HEK293 (cell line): Measurements from ENCODE around the gene SCGB1C2.

ENCODE experiments used
- CTCF ChIA-PET: fragments of 350-600 bp; formaldehyde crosslinking; extraction: SDS; loops from one replicate; lab custom pipeline; 2021; ENCODE audit warnings: antibody characterized with exemption; lab: Yijun Ruan, JAX
- POLR2A ChIA-PET: fragments of 300-600 bp; formaldehyde crosslinking; extraction: SDS; loops from one replicate; lab custom pipeline; 2020; ENCODE audit warnings: antibody characterized with exemption, inconsistent platforms; lab: Yijun Ruan, JAX
- H3K27ac ChIP-seq: fragments of 200-500 bp; sonication (Bioruptor generic); 2 replicates; pipeline ENCODE4 v1.5.1; 2014; ENCODE audit warnings: low read depth, low read length, control low read depth, inconsistent platforms; ENCODE audit errors: extremely low read depth
- H3K36me3 ChIP-seq, 2 experiments: fragments of 200-500 bp in 1 of 2; sonication (Bioruptor generic) in 1 of 2; 1 replicate in 1 of 2; 2 replicates in 1 of 2; pipeline ENCODE4 v1.5.1; 2014 to 2017; ENCODE audit warnings: inconsistent platforms in 2 of 2, low read length in 2 of 2; ENCODE audit not compliant: control insufficient read depth in 2 of 2, insufficient read depth in 1 of 2
- H3K4me1 ChIP-seq: fragments of 200-500 bp; sonication (Bioruptor generic); 2 replicates; pipeline ENCODE4 v1.5.1; 2014; ENCODE audit warnings: mild to moderate bottlenecking, low read length, inconsistent platforms; ENCODE audit not compliant: control insufficient read depth, insufficient read depth
- H3K4me3 ChIP-seq: 2 replicates; pipeline ENCODE4 v1.5.1; 2011; ENCODE audit warnings: low read depth, mild to moderate bottlenecking, control low read depth, low read length, moderate library complexity
- H3K9me3 ChIP-seq: fragments of 200-500 bp; sonication (Bioruptor generic); 2 replicates; pipeline ENCODE4 v1.5.1; 2014; ENCODE audit warnings: low read depth, low read length, inconsistent platforms; ENCODE audit not compliant: control insufficient read depth, insufficient read depth
- BCL11A ChIP-seq: fragments of 450-650 bp; formaldehyde crosslinking; IDR thresholded peaks from 2 replicates; pipeline ENCODE4 v1.5.1; 2016; ENCODE audit warnings: low read depth, missing biosample characterization, missing genetic modification characterization
- ZBTB6 ChIP-seq: fragments of 450-650 bp; formaldehyde crosslinking; IDR thresholded peaks from 2 replicates; pipeline ENCODE4 v1.5.1; 2017; ENCODE audit warnings: missing biosample characterization, missing genetic modification characterization
- ZNF174 ChIP-seq: fragments of 450-650 bp; formaldehyde crosslinking; IDR thresholded peaks from 2 replicates; pipeline ENCODE4 v1.5.0; 2017; ENCODE audit warnings: missing biosample characterization, mild to moderate bottlenecking, missing genetic modification characterization
- ZNF18 ChIP-seq: fragments of 450-650 bp; formaldehyde crosslinking; IDR thresholded peaks from 2 replicates; pipeline ENCODE4 v1.5.1; 2016; ENCODE audit warnings: missing biosample characterization, missing genetic modification characterization
- ZNF280D ChIP-seq: fragments of 450-650 bp; formaldehyde crosslinking; IDR thresholded peaks from 2 replicates; pipeline ENCODE4 v1.5.1; 2016; ENCODE audit warnings: missing biosample characterization, missing genetic modification characterization
- ZNF292 ChIP-seq: fragments of 450-650 bp; formaldehyde crosslinking; IDR thresholded peaks from 2 replicates; pipeline ENCODE4 v1.5.1; 2016; ENCODE audit warnings: low read depth, missing biosample characterization, missing genetic modification characterization, borderline replicate concordance
- ZNF530 ChIP-seq: fragments of 450-650 bp; formaldehyde crosslinking; IDR thresholded peaks from 2 replicates; pipeline ENCODE4 v1.5.1; 2016; ENCODE audit warnings: low read depth, missing biosample characterization, missing genetic modification characterization
- ZNF626 ChIP-seq: fragments of 450-650 bp; sonication (Bioruptor Pico); formaldehyde crosslinking; IDR thresholded peaks from 2 replicates; pipeline ENCODE4 v1.5.1; 2018; ENCODE audit warnings: missing biosample characterization, missing genetic modification characterization, inconsistent platforms
- TF ChIP-seq, protein P1 (sequence below): fragments of 450-650 bp; formaldehyde crosslinking; IDR thresholded peaks from 2 replicates; pipeline ENCODE4 v1.5.1; 2017; ENCODE audit warnings: missing biosample characterization, missing genetic modification characterization
- TF ChIP-seq, protein P2 (sequence below): fragments of 450-650 bp; formaldehyde crosslinking; IDR thresholded peaks from 2 replicates; pipeline ENCODE4 v1.5.1; 2016; ENCODE audit warnings: missing biosample characterization, missing genetic modification characterization
- TF ChIP-seq, protein P3 (sequence below): fragments of 450-650 bp; formaldehyde crosslinking; IDR thresholded peaks from 2 replicates; pipeline ENCODE4 v1.5.1; 2017; ENCODE audit warnings: missing biosample characterization, missing genetic modification characterization

SCGB1C2 gene

DNA sequence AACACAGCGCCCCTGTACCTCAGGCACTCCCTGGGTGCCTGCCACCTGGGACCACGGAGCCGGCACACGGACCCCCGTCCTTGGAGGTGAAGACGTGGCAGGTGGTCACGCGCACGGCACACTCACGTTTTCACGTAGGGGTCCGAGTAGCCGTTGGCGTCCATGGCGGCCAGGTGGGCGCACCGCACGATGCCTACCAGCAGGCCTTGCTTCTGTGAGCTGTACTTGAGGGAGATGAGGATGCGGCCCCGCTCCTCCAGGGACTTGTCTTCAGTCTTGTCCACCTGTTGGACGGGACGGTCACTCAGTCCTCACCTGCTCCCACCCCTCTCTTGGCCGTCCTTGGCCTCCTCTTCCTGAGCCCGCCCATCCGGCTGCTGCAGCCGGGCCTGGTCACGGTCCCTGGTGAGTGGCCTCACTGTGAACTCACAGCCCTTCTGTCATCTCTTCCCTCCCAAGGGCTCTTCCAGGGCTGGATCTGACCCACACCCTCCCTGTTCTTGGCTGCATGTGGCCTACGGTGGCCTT, 18.8 kb downstream of the SCGB1C2 start (continued):
- TF ChIP-seq ZNF292 (tag by site-specific recombination) = no peak
- TF ChIP-seq, protein P1, sequence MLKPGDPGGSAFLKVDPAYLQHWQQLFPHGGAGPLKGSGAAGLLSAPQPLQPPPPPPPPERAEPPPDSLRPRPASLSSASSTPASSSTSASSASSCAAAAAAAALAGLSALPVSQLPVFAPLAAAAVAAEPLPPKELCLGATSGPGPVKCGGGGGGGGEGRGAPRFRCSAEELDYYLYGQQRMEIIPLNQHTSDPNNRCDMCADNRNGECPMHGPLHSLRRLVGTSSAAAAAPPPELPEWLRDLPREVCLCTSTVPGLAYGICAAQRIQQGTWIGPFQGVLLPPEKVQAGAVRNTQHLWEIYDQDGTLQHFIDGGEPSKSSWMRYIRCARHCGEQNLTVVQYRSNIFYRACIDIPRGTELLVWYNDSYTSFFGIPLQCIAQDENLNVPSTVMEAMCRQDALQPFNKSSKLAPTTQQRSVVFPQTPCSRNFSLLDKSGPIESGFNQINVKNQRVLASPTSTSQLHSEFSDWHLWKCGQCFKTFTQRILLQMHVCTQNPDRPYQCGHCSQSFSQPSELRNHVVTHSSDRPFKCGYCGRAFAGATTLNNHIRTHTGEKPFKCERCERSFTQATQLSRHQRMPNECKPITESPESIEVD (tag by site-specific recombination) = no peak

DNA sequence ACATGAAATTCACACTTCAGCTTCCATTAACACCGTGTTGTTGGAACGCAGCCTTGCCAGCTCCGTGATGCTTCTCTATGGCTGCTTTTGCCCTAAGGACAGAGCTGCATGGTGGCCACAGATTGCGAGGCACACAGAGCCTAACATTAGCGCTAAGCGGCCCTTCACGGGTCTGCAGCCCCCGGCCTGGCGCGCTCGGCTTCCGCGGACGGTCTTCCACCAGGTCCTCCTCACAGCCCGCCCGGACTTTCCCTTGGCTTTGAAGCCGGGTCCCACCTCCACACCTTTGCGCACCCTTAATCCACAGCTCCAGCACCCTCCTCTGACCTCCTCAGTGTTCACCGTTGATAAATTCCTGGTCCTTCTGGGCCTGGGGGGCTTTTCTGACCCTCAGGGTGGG, 19.6 kb downstream of the SCGB1C2 start:
- Histone ChIP-seq H3K4me1 (no peaks in the 10 kb centered on the region), H3K9me3 (no peaks in the 10 kb centered on the region), H3K36me3 (no peaks in the 10 kb centered on the region), H3K27ac (no peak overlapping the region), H3K4me3 (no peak overlapping the region)
- ChIA-PET CTCF (no interaction called here), POLR2A (no interaction called here)
- TF ChIP-seq ZNF18 (tag by site-specific recombination) = no peak
- TF ChIP-seq, protein P2, sequence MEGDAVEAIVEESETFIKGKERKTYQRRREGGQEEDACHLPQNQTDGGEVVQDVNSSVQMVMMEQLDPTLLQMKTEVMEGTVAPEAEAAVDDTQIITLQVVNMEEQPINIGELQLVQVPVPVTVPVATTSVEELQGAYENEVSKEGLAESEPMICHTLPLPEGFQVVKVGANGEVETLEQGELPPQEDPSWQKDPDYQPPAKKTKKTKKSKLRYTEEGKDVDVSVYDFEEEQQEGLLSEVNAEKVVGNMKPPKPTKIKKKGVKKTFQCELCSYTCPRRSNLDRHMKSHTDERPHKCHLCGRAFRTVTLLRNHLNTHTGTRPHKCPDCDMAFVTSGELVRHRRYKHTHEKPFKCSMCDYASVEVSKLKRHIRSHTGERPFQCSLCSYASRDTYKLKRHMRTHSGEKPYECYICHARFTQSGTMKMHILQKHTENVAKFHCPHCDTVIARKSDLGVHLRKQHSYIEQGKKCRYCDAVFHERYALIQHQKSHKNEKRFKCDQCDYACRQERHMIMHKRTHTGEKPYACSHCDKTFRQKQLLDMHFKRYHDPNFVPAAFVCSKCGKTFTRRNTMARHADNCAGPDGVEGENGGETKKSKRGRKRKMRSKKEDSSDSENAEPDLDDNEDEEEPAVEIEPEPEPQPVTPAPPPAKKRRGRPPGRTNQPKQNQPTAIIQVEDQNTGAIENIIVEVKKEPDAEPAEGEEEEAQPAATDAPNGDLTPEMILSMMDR = no peak
- no peak for TF ChIP-seq BCL11A (tag by site-specific recombination)
- no peak for TF ChIP-seq ZNF174 (tag by site-specific recombination)
- TF ChIP-seq ZNF280D (tag by site-specific recombination) = no peak
- TF ChIP-seq ZBTB6 (tag by site-specific recombination) = no peak
- TF ChIP-seq, protein P3, sequence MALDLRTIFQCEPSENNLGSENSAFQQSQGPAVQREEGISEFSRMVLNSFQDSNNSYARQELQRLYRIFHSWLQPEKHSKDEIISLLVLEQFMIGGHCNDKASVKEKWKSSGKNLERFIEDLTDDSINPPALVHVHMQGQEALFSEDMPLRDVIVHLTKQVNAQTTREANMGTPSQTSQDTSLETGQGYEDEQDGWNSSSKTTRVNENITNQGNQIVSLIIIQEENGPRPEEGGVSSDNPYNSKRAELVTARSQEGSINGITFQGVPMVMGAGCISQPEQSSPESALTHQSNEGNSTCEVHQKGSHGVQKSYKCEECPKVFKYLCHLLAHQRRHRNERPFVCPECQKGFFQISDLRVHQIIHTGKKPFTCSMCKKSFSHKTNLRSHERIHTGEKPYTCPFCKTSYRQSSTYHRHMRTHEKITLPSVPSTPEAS (tag by site-specific recombination) = no peak
- TF ChIP-seq ZNF626 (tag by site-specific recombination) = no peak

- Histone ChIP-seq H3K36me3 (no peaks in the 10 kb centered on the region), H3K4me3 (no peak overlapping the region), H3K27ac (no peak overlapping the region), H3K9me3 (no peaks in the 10 kb centered on the region), H3K4me1 (no peaks in the 10 kb centered on the region)
- ChIA-PET CTCF (no interaction called here), POLR2A (no interaction called here)
- TF ChIP-seq ZNF530 = no peak
Observed at GRCh38 chr17:157901-158300, 20.5 kb downstream of the SCGB1C2 start.
